Testis (tissue), 3 donors: Measurements from ENCODE around the gene PLXDC2. TPM values are rescaled to one million over a fixed set of nuclear protein-coding genes. Genes with fewer than 3 reads are reported as not detected.

Source experiments
- DNase-seq: peaks from one replicate; pipeline ENCODE4 v3.0.0-alpha.2; 2019
- H3K27ac ChIP-seq, 2 donors: fragments of 200-600 bp; sonication (generic); one replicate each; pipeline ENCODE4 v1.5.1; 2019
- H3K27me3 ChIP-seq: fragments of 200-600 bp; sonication (generic); one replicate; pipeline ENCODE4 v1.5.1; 2019
- H3K36me3 ChIP-seq: fragments of 200-600 bp; sonication (generic); one replicate; pipeline ENCODE4 v1.5.1; 2017; ENCODE audit warnings: low read depth; ENCODE audit errors: missing control alignments
- H3K4me1 ChIP-seq: fragments of 200-600 bp; sonication (generic); one replicate; pipeline ENCODE4 v1.5.1; 2019
- H3K4me3 ChIP-seq, 2 donors: fragments of 200-600 bp; sonication (generic); one replicate each; pipeline ENCODE4 v1.5.1; 2017 to 2019
- H3K9me3 ChIP-seq: fragments of 200-600 bp; sonication (generic); one replicate; pipeline ENCODE4 v1.5.1; 2017
- CTCF ChIP-seq, 3 experiments: fragments of 450-650 bp in 2 of 3; fragments of 200-600 bp in 1 of 3; sonication (generic) in 1 of 3; IDR thresholded peaks; one replicate each; pipeline ENCODE4 v1.5.1; 2016 to 2019; ENCODE audit warnings: antibody characterized with exemption in 3 of 3, mild to moderate bottlenecking in 2 of 3, moderate library complexity in 1 of 3
- POLR2A ChIP-seq: fragments of 450-650 bp; IDR thresholded peaks from one replicate; pipeline ENCODE4 v1.6.1; 2017; ENCODE audit warnings: antibody characterized with exemption, mild to moderate bottlenecking, moderate library complexity
- WGBS, 2 donors: methylation state at CpG; one replicate each; pipeline ENCODE4 v1.1.5; 2018; 5-methylcytosine and 5-hydroxymethylcytosine counted together
- intact Hi-C: fragments of 100-400 bp; cut with DNase I; formaldehyde crosslinking; loops from one replicate; pipeline ENCODE4 v1.15.1; 2023; ENCODE audit warnings: low total_unique reads
- polyA plus RNA-seq: library from polyadenylated mRNA; stranded (reverse); fragments of 350-450 nt; fragmentation: Illumina TruSeq; extraction: RNeasy Lipid Tissue Mini Kit (QIAGEN cat#74804); gene quantifications from one replicate; pipeline ENCODE4 v1.2.3, GENCODE V29; 2014; ENCODE audit warnings: low read depth, low replicate concordance; ENCODE audit not compliant: insufficient read depth
- total RNA-seq, 2 donors: library from RNA; depleted of rRNA; stranded (reverse); fragments of >200 nt; gene quantifications; one replicate each; pipeline ENCODE4 v1.2.3, GENCODE V29; 2016

Gene PLXDC2
- total and polyA plus RNA-seq, 3 donors from 2014 or later: 27.5 to 81.7 (median 53.6) TPM

GRCh38 chr10:19932806-19933371 lies 116.7 kb downstream of the PLXDC2 start:
- Histone ChIP-seq H3K9me3 (no peaks in the 10 kb centered on the region), H3K27ac (no peak overlapping the region), H3K27me3 (no peaks in the 10 kb centered on the region), H3K4me3 (no peak overlapping the region), H3K4me1 (no peaks in the 10 kb centered on the region), H3K36me3 (no peaks in the 10 kb centered on the region)
- DNase-seq: no peak
- intact Hi-C loops: no loop called here
- 92 to 95% methylated on average over 5 of the region's 5 CpGs for WGBS, 2 donors
- TF ChIP-seq POLR2A (no peak), CTCF (IDR thresholded peaks at IDR 0.05) (no peak)

GRCh38 chr10:19933772-19934171 lies 117.5 kb downstream of the PLXDC2 start:
- WGBS, 2 donors: 94 to 99% methylated on average over 3 of the region's 3 CpGs
- no peaks in the 10 kb centered on the region for H3K27me3 ChIP-seq
- intact Hi-C loops: no loop called here
- H3K36me3 ChIP-seq: no peaks in the 10 kb centered on the region
- H3K9me3 ChIP-seq: no peaks in the 10 kb centered on the region
- DNase-seq: no peak
- H3K4me3 ChIP-seq: no peak overlapping the region
- H3K27ac ChIP-seq: no peak overlapping the region
- TF ChIP-seq CTCF (IDR thresholded peaks at IDR 0.05) (no peak), POLR2A (no peak)
- no peaks in the 10 kb centered on the region for H3K4me1 ChIP-seq

GRCh38 chr10:19935176-19935575 lies 118.9 kb downstream of the PLXDC2 start:
- DNase-seq: no peak
- Histone ChIP-seq H3K4me1 (no peaks in the 10 kb centered on the region), H3K27ac (no peak overlapping the region), H3K4me3 (no peak overlapping the region), H3K9me3 (no peaks in the 10 kb centered on the region), H3K36me3 (no peaks in the 10 kb centered on the region), H3K27me3 (no peaks in the 10 kb centered on the region)
- TF ChIP-seq POLR2A: no peak
- TF ChIP-seq CTCF (IDR thresholded peaks at IDR 0.05): no peak
- WGBS, 2 donors: 66 to 74% methylated on average over 3 of the region's 3 CpGs
- intact Hi-C loops: no loop called here

- Histone ChIP-seq H3K4me3 (no peak overlapping the region), H3K36me3 (no peaks in the 10 kb centered on the region), H3K4me1 (peaks cover under 1% of the 10 kb centered on the region), H3K9me3 (no peaks in the 10 kb centered on the region), H3K27ac (no peak overlapping the region), H3K27me3 (no peaks in the 10 kb centered on the region)
- intact Hi-C loops: no loop called here
- WGBS, 2 donors: 93 to 98% methylated on average over 2 of the region's 2 CpGs
- TF ChIP-seq POLR2A (no peak), CTCF (IDR thresholded peaks at IDR 0.05) (no peak)
- no peak for DNase-seq
Observed at GRCh38 chr10:19936289-19936688, 120.1 kb downstream of the PLXDC2 start.

GRCh38 chr10:19937989-19938388 lies 121.8 kb downstream of the PLXDC2 start:
- H3K27ac ChIP-seq: no peak overlapping the region
- H3K4me1 ChIP-seq: peaks cover 6% of the 10 kb centered on the region
- H3K9me3 ChIP-seq: no peaks in the 10 kb centered on the region
- no peak overlapping the region for H3K4me3 ChIP-seq
- WGBS, 2 donors: 92 to 100% methylated on average over 1 of the region's 1 CpG
- intact Hi-C loops: no loop called here
- DNase-seq: no peak
- no peaks in the 10 kb centered on the region for H3K36me3 ChIP-seq
- H3K27me3 ChIP-seq: no peaks in the 10 kb centered on the region
- TF ChIP-seq POLR2A: no peak
- no peak for TF ChIP-seq CTCF (IDR thresholded peaks at IDR 0.05)
